Activated T-cell treated with anti-CD3 and anti-CD28 coated beads for 48 hours (primary cell): Measurements from ENCODE around the gene POLR1E.
"Not testable (repeated sequence)": the region's sequence is repeated elsewhere in the genome, so short reads cannot be mapped to it uniquely, and the experiment has no call there.

Source experiments
- DNase-seq: peaks from one replicate; pipeline ENCODE4 v3.0.0-alpha.2; 2020; ENCODE audit warnings: low read depth

The POLR1E gene

GRCh38 chr9:37464426-37465248 lies 21.1 kb upstream of the POLR1E start:
- peak; percentile 61 for DNase-seq

GRCh38 chr9:37465249-37466036 lies 20.3 kb upstream of the POLR1E start, which contains the start of gene ZBTB5:
TSS of gene ZBTB5 (minus strand) at chr9:37465450. CDS start at chr9:37442551, 22,899 bp downstream.
- peak; percentile 98 for DNase-seq

GRCh38 chr9:37466037-37466709 lies 19.6 kb upstream of the POLR1E start:
- peak; percentile 24 for DNase-seq

DNA sequence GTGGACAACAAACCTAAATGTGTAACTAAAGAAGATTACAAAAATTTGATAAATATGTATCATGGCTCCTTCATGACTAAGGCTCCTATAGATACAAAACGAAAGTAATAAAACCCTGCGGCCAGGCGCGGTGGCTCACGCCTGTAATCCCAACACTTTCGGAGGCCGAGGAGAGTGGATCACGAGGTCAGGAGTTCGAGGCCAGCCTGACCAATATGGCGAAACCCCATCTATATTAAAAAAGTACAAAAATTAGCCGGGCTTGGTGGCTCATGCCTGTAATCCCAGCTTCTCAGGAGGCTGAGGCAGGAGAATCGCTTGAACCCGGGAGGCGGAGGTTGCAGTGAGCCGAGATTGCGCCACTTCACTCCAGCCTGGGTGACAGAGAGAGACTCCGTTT lies 18.2 kb upstream of the POLR1E start:
- DNase-seq = not testable (repeated sequence)

DNA sequence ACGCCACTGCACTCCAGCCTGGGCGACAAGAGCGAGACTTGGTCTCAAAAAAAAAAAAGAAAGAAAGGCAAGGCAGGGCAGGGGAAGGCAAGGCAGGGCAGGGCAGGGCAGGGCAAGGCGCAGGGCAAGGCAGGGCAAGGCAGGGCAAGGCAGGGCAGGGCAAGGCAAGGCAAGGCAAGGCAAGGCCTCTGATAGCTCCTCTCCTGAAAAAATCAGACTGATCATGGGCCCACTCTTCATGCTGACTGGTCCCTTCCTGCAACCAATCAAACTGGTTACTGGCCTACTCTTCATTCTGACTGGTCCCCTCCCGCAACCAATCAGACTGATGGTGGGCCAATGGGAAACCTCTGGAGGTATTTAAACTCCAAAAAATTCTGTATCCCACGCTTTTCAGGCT lies 17.1 kb upstream of the POLR1E start:
- no peak for DNase-seq

DNA sequence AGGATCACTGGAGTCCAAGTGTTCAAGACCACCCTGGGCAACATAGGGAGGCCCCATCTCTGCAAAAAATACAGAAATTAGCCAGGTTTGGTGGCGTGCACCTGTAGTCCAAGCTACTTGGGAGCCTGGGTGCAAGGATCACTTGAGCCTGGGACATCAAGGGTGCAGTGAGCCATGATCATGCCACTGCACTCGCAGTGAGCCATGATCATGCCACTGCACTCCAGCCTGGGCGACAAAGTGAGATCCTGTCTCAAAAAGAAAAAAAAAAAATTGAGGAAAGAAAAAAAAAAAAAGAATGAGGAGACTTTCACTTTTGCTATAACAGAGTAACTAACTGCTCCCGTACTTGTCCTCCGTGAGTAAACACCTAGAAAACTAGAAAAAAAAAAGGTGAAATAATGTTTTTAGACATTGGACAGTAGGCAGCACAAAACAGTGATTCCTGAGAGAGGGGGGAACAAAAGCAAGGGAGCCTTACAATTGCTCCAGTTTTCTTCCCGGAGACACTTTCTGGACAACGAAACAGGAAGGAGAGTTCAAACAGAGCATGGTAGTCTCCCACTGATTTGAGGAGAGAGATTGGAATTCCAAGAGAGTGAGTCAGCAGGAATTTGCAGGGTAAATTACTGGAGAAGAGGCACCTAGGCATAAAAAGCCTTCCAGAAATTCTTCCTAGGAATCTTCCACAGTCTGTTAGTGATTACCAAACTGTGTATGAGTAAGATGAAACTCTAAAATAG lies 13.6 kb upstream of the POLR1E start:
- no peak for DNase-seq

DNA sequence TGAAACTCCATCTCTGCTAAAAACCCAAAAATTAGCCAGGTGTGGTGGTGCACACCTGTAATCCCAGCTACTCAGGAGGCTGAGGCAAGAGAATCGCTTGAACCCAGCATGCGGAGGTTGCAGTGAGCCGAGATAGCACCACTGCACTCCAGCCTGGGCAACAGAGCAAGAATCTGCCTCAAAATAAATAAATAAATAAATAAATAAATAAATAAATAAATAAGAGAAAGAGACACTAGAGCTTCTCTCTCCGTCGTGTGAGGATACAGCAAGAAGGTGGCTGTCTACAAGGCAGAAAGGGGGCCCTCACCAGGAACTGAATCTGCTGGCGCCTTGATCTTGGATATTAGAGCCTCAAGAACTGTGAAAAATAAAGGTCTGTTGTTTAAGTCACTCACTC lies 11.8 kb upstream of the POLR1E start:
- not testable (repeated sequence) for DNase-seq

DNA sequence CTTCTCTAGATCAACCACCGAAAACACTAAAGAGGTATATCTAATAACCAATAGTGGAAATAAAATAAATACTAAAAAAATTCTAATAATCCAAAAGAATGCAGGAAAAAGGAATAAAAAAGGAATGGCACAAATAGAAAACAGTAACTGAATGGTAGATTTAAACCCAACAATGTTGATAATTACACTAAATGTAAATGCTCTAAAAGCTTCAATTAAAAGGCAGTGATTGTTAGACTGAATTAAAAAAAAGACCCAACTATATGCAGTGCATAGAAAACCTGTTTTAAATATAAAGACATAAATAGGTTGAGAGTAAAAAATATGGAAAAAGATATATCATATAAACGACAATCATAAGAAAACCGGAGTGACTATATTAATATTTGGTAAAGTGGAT lies 11.3 kb upstream of the POLR1E start:
- DNase-seq = no peak

GRCh38 chr9:37476930-37477329 lies 8.8 kb upstream of the POLR1E start:
- DNase-seq = no peak

GRCh38 chr9:37477443-37477842 lies 8.3 kb upstream of the POLR1E start:
- DNase-seq = not testable (repeated sequence)

GRCh38 chr9:37477987-37478619 lies 7.6 kb upstream of the POLR1E start:
- DNase-seq = not testable (repeated sequence)

DNA sequence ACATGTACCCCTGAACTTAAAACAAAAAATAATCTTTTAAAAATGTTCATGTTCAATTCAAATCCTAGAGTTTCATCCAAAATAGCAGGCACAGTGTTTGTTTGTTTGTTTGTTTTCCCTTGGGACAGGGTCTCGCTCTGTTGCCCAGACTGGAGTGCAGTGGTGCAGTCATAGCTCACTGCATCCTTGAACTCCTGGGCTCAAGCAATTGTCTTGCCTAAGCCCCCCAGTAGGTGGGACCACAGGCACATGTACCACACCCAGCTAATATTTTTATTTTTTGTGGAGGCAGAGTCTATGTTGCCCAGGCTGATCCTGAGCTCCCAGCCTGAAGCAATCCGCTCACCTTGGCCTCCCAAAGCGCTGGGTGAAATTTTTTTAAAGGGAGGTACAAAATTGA lies 5.0 kb upstream of the POLR1E start:
- DNase-seq = no peak

- no peak for DNase-seq
Observed at GRCh38 chr9:37486256-37486615, 488 bp downstream of the POLR1E start.

- no peak for DNase-seq
Observed at GRCh38 chr9:37486616-37487548, 1.1 kb downstream of the POLR1E start.

DNA sequence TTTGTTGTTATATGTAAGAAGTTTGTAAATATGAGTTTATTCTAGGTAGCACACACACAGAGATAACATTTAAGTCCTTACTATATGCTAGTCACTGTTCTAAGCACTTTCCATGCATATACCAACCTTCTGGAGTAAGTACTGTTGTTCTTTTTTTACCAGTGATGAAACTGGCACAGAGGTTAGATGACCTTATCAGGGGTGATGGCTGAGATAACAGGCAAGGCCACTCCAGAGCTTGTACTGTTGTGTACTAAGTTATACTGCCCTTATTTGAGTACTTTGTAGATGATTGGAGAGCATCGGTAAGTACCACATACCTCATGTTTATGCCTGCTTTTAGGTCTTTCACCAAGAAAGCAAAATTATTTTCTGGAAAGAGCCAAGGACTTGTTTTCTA lies 6.2 kb downstream of the POLR1E start:
- DNase-seq = no peak

GRCh38 chr9:37495571-37495970 lies 9.8 kb downstream of the POLR1E start:
- DNase-seq = no peak

GRCh38 chr9:37496020-37496419 lies 10.3 kb downstream of the POLR1E start:
- no peak for DNase-seq

DNA sequence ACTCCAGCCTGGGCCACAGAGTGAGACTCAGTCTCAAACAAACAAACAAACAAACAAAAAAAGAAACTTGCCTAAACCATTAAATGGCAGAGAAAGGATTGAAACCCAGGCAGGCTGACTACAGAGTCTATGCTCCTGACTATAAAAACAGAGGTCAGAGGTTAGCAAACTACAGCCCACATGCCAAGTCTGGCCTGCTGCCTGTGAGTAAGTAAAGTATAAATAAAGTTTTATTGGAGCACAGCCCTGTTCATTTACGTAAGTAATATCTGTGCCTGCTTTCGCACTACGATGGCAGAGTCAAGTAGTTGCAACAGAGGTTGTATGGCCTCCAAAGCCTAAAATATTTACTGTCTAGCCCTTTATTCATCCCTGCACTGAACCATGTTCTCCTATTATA lies 11.6 kb downstream of the POLR1E start:
- DNase-seq = no peak

DNA sequence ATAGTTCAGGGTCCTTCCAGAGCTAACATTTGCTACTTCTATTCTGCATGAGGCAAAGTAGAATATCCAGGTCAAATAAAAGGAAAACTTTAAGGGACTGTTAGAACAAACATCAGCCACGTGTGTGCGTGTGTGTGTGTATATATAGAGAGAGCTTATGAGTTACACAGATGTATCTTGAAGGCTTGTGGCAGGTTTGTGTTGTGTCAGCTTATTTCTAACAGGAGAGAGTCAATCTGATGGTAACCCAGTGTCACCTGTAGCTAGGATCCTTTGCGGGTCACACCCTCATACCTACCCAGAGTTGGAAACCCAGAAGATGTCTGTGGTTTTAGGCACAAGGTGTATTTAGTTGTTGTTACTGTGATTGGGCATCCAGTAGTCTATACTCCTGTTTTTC lies 12.7 kb downstream of the POLR1E start:
- no peak for DNase-seq

GRCh38 chr9:37499297-37499696 lies 13.5 kb downstream of the POLR1E start:
- no peak for DNase-seq
